Esophagus squamous epithelium (tissue), 4 donors: ENCODE measurements around the gene ABHD8.

Source experiments
- POLR2A ChIP-seq, 4 donors: fragments of 450-650 bp; IDR thresholded peaks; one replicate each; pipeline ENCODE4 v1.6.1; 2017; ENCODE audit warnings: antibody characterized with exemption in 4 of 4, mild to moderate bottlenecking in 4 of 4, moderate library complexity in 3 of 4
- TF ChIP-seq, protein P1 (sequence below), 6 experiments: fragments of 450-650 bp in 4 of 6; fragments of 200-600 bp in 2 of 6; sonication (generic) in 2 of 6; IDR thresholded peaks; one replicate each; pipeline ENCODE4 v1.5.1; 2016 to 2019; ENCODE audit warnings: antibody characterized with exemption in 6 of 6, mild to moderate bottlenecking in 4 of 6, moderate library complexity in 4 of 6

DNA sequence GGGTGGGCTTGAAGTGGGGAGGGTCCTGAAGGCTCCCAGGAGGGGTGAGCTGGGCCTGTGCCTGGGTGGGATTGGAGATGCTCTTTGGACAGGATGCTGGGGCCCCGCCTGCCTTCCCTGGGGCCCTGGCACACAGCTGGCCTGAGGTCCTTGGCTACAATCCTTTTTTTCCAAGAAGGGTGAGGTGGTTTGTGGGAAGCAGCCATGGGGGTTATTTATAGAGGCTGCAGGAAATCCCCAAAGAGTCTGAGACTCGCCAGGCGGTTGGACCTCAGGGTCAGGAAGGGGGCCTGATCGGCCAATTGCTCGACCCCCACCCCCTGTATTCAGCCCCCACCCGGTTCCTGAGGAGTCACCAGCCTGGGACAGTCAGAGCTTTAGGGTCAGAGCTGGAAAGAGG, 44.1 kb upstream of the ABHD8 start:
- TF ChIP-seq, protein P1, sequence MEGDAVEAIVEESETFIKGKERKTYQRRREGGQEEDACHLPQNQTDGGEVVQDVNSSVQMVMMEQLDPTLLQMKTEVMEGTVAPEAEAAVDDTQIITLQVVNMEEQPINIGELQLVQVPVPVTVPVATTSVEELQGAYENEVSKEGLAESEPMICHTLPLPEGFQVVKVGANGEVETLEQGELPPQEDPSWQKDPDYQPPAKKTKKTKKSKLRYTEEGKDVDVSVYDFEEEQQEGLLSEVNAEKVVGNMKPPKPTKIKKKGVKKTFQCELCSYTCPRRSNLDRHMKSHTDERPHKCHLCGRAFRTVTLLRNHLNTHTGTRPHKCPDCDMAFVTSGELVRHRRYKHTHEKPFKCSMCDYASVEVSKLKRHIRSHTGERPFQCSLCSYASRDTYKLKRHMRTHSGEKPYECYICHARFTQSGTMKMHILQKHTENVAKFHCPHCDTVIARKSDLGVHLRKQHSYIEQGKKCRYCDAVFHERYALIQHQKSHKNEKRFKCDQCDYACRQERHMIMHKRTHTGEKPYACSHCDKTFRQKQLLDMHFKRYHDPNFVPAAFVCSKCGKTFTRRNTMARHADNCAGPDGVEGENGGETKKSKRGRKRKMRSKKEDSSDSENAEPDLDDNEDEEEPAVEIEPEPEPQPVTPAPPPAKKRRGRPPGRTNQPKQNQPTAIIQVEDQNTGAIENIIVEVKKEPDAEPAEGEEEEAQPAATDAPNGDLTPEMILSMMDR (IDR thresholded peaks at IDR 0.05), result no peak
- TF ChIP-seq POLR2A (IDR thresholded peaks at IDR 0.05), result no peak
